ENCODE results near the gene MCAM. TPM values are rescaled to one million over a fixed set of nuclear protein-coding genes. Genes with fewer than 3 reads are reported as not detected.

MCAM gene
- total and polyA plus RNA-seq, 10 of the 15 experiments (the other 5 are each of a cell fraction or from before 2014, with no cell fraction given) = 3.1 to 19.7 (median 9.3) TPM

DNA sequence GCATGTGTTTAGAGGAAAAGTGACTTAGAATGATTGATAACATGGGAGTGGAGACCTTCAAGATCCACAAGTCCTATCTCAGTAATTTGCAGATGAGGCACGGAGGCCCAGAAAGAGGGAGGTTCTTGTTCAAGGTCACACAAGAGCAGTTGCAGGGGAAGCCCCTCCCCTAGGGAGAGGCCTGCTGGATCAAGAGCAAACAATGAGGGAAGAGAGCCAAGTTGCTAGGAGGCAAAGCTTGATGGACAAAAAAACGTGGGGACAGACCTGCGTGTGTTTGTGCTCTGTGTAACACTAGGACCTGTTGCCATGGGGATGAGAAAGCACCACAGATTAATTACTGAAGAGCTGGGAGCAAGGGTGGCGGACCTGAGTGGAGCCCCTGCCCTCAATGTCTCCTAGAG is 35.9 kb upstream of the MCAM start:
- ChIA-PET RAD21 (ENCODE audit: unreplicated experiment) (interaction anchor here (1.4 to 1.5 kb wide), 3 partner anchors 19 to 122 kb away, joined by 4 to 6 read pairs (median 5); no protein-coding TSS in a partner anchor), CTCF (interaction anchor here (1.0 to 4.5 kb wide), 7 partner anchors 9 to 122 kb away, joined by 3 to 19 read pairs (median 3); no protein-coding TSS in a partner anchor), POLR2A (no interaction called here), SMC1A (ENCODE audit: uncharacterized antibody, unreplicated experiment) (interaction anchor here (0.9 to 1.5 kb wide), 2 partner anchors 18 to 125 kb away, joined by 3 to 4 read pairs; no protein-coding TSS in a partner anchor)
- Histone ChIP-seq H3K4me2 (ENCODE audit: control insufficient read depth, insufficient read depth) (no peak overlapping the region), H4K20me1 (ENCODE audit: control insufficient read depth, insufficient read depth) (0 out of 2 replicates have a peak, but pooled peaks cover 1% of the 10 kb centered on the region), H3K4me3 (no peak overlapping the region), H3K27me3 (replicated peaks in 1 of 2; ENCODE audit: control insufficient read depth in 2 of 2, insufficient read depth in 2 of 2, low read length in 1 of 2) (peaks cover 2 to 4% of the 10 kb centered on the region in 2 experiments; a peak in 3 of 4 replicates), H3K79me2 (ENCODE audit: control insufficient read depth, insufficient read depth, low read length) (no peaks in the 10 kb centered on the region), H3K4me1 (ENCODE audit: control insufficient read depth, insufficient read depth, low read length) (peaks cover 3% of the 10 kb centered on the region; the same call in 1 of the 2 replicates), H3K9me3 (replicated peaks; ENCODE audit: control insufficient read depth, insufficient read depth, low read length) (no peaks in the 10 kb centered on the region), H3K36me3 (ENCODE audit: control insufficient read depth in 2 of 2, insufficient read depth in 2 of 2, low read length in 1 of 2) (no peaks in the 10 kb centered on the region), H2AFZ (ENCODE audit: control insufficient read depth, low read depth, low read length) (no peak overlapping the region), H3K27ac (ENCODE audit: control insufficient read depth, insufficient read depth) (no peak overlapping the region), H3K9ac (ENCODE audit: control insufficient read depth, insufficient read depth, low read length) (no peak overlapping the region)
- no peak for FAIRE-seq
- DNase-seq (ENCODE audit: low read depth, low spot score) = no peak
- intact Hi-C loops (cut with micrococcal nuclease; ENCODE audit: unreplicated experiment) (no loop called here), in situ Hi-C loops (cut with MboI) (no loop called here)
- WGBS (ENCODE audit: insufficient coverage, insufficient replicate concordance, low lambda C conversion rate, missing lambda C conversion rate) = 15% methylated on average over 4 of the region's 4 CpGs
- TF ChIP-seq SRF (IDR thresholded peaks at IDR 0.05; ENCODE audit: low read depth in 2 of 2, low read length in 2 of 2) = no peak
- no peak for TF ChIP-seq JUNB (IDR thresholded peaks at IDR 0.05)
- TF ChIP-seq CEBPB (IDR thresholded peaks at IDR 0.05; ENCODE audit: borderline replicate concordance in 1 of 2, low read depth in 2 of 2, low read length in 2 of 2) = no peak
- TF ChIP-seq SIN3A (IDR thresholded peaks at IDR 0.05; ENCODE audit: low read depth, low read length) = no peak
- TF ChIP-seq BACH1 (IDR thresholded peaks at IDR 0.05; ENCODE audit: borderline replicate concordance) = no peak
- TF ChIP-seq, protein P1, sequence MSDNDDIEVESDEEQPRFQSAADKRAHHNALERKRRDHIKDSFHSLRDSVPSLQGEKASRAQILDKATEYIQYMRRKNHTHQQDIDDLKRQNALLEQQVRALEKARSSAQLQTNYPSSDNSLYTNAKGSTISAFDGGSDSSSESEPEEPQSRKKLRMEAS (IDR thresholded peaks at IDR 0.05; ENCODE audit: low read depth, low read length) = no peak
- no peak for TF ChIP-seq MEF2B (IDR thresholded peaks at IDR 0.05; ENCODE audit: partially characterized antibody, poor library complexity, severe bottlenecking)
- TF ChIP-seq FOXK2 (IDR thresholded peaks at IDR 0.05) = no peak
- no peak for TF ChIP-seq MYB (IDR thresholded peaks at IDR 0.05; ENCODE audit: borderline replicate concordance, low read depth, low read length)
- TF ChIP-seq NBN (IDR thresholded peaks at IDR 0.05) = no peak
- TF ChIP-seq NR2C2 (IDR thresholded peaks at IDR 0.05; ENCODE audit: borderline replicate concordance, control insufficient read depth, insufficient read length, low read depth) = no peak
- TF ChIP-seq, protein P2, sequence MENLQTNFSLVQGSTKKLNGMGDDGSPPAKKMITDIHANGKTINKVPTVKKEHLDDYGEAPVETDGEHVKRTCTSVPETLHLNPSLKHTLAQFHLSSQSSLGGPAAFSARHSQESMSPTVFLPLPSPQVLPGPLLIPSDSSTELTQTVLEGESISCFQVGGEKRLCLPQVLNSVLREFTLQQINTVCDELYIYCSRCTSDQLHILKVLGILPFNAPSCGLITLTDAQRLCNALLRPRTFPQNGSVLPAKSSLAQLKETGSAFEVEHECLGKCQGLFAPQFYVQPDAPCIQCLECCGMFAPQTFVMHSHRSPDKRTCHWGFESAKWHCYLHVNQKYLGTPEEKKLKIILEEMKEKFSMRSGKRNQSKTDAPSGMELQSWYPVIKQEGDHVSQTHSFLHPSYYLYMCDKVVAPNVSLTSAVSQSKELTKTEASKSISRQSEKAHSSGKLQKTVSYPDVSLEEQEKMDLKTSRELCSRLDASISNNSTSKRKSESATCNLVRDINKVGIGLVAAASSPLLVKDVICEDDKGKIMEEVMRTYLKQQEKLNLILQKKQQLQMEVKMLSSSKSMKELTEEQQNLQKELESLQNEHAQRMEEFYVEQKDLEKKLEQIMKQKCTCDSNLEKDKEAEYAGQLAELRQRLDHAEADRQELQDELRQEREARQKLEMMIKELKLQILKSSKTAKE (IDR thresholded peaks at IDR 0.05; ENCODE audit: low read depth, poor library complexity, severe bottlenecking) = no peak
- no peak for TF ChIP-seq RUNX3 (IDR thresholded peaks at IDR 0.05; ENCODE audit: low read length)
- no peak for ATAC-seq
- no TSS peak for BruUV-seq (replicated peaks)

All from GM12878 (cell line).